Loucy (cell line): ENCODE data around the gene CSNK1G1.

Experiments used
- H2AFZ ChIP-seq: fragments of 200-600 bp; sonication (generic); 2 replicates; pipeline ENCODE4 v1.6.0; 2016; ENCODE audit warnings: antibody characterized with exemption, mild to moderate bottlenecking, low read length, moderate library complexity
- H3F3A ChIP-seq: fragments of 200-600 bp; 2 replicates; pipeline ENCODE4 v1.6.0; 2016; ENCODE audit warnings: antibody characterized with exemption, low read depth, mild to moderate bottlenecking
- H3K27me3 ChIP-seq: fragments of 200-600 bp; sonication (generic); 2 replicates; pipeline ENCODE4 v1.6.1; 2014; ENCODE audit warnings: low read length, mild to moderate bottlenecking; ENCODE audit not compliant: insufficient read depth, poor library complexity, severe bottlenecking
- H3K36me3 ChIP-seq: fragments of 200-600 bp; sonication (generic); 2 replicates; pipeline ENCODE4 v1.6.1; 2016; ENCODE audit warnings: low read length; ENCODE audit not compliant: insufficient read depth
- H3K4me1 ChIP-seq: fragments of 200-600 bp; sonication (generic); 2 replicates; pipeline ENCODE4 v1.5.1; 2014; ENCODE audit warnings: low read length, mild to moderate bottlenecking; ENCODE audit not compliant: insufficient read depth, poor library complexity, severe bottlenecking
- H3K4me2 ChIP-seq: fragments of 200-600 bp; sonication (generic); 2 replicates; pipeline ENCODE4 v1.6.0; 2014; ENCODE audit warnings: antibody characterized with exemption, low read length, low read depth, mild to moderate bottlenecking; ENCODE audit not compliant: poor library complexity, severe bottlenecking
- H3K4me3 ChIP-seq: fragments of 200-600 bp; sonication (generic); 2 replicates; pipeline ENCODE4 v1.5.1; 2014; ENCODE audit warnings: low read length, mild to moderate bottlenecking, mixed read lengths; ENCODE audit not compliant: poor library complexity, severe bottlenecking
- H3K79me2 ChIP-seq: fragments of 200-600 bp; sonication (generic); 2 replicates; pipeline ENCODE4 v1.6.1; 2014; ENCODE audit warnings: low read length; ENCODE audit not compliant: insufficient read depth
- H3K9ac ChIP-seq: fragments of 200-600 bp; sonication (generic); 2 replicates; pipeline ENCODE4 v1.6.0; 2014; ENCODE audit warnings: mild to moderate bottlenecking, low read depth, low read length, moderate library complexity; ENCODE audit not compliant: poor library complexity, severe bottlenecking
- H3K9me2 ChIP-seq: fragments of 200-600 bp; sonication (generic); replicated peaks from 2 replicates; pipeline ENCODE4 v1.6.1; 2016; ENCODE audit warnings: low read depth, low read length, mixed read lengths
- H3K9me3 ChIP-seq: fragments of 200-600 bp; sonication (generic); 2 replicates; pipeline ENCODE4 v1.6.1; 2014; ENCODE audit warnings: mild to moderate bottlenecking, antibody characterized with exemption, low read length, low read depth; ENCODE audit not compliant: insufficient read depth
- H4K20me1 ChIP-seq: fragments of 200-600 bp; sonication (generic); 2 replicates; pipeline ENCODE4 v1.6.0; 2014; ENCODE audit warnings: antibody characterized with exemption, low read length, mild to moderate bottlenecking; ENCODE audit not compliant: insufficient read depth, poor library complexity, severe bottlenecking
- EZH2phosphoT487 ChIP-seq: fragments of 200-600 bp; IDR thresholded peaks from 2 replicates; pipeline ENCODE4 v1.6.1; 2018; ENCODE audit warnings: antibody characterized with exemption, mild to moderate bottlenecking, moderate library complexity, borderline replicate concordance
- TF ChIP-seq, protein P1 (sequence below): fragments of 200-600 bp; sonication (generic); conservative IDR thresholded peaks from 2 replicates; pipeline ENCODE4 v1.5.1; 2014; ENCODE audit warnings: mild to moderate bottlenecking, antibody characterized with exemption, low read length

The CSNK1G1 gene

GRCh38 chr15:64197425-64197824 lies 158.5 kb downstream of the CSNK1G1 start:
- Histone ChIP-seq H3K4me3 (no peak overlapping the region), H3K4me1 (no peaks in the 10 kb centered on the region), H3K9me3 (no peaks in the 10 kb centered on the region), H3K27me3 (no peaks in the 10 kb centered on the region), H3K79me2 (no peaks in the 10 kb centered on the region), H3K4me2 (no peak overlapping the region), H3K36me3 (peaks cover 31% of the 10 kb centered on the region; the same call in 1 of the 2 replicates), H3K9me2 (no peaks in the 10 kb centered on the region), H3F3A (no peaks in the 10 kb centered on the region), H3K9ac (no peak overlapping the region), H2AFZ (no peak overlapping the region), H4K20me1 (no peaks in the 10 kb centered on the region)
- TF ChIP-seq, protein P1, sequence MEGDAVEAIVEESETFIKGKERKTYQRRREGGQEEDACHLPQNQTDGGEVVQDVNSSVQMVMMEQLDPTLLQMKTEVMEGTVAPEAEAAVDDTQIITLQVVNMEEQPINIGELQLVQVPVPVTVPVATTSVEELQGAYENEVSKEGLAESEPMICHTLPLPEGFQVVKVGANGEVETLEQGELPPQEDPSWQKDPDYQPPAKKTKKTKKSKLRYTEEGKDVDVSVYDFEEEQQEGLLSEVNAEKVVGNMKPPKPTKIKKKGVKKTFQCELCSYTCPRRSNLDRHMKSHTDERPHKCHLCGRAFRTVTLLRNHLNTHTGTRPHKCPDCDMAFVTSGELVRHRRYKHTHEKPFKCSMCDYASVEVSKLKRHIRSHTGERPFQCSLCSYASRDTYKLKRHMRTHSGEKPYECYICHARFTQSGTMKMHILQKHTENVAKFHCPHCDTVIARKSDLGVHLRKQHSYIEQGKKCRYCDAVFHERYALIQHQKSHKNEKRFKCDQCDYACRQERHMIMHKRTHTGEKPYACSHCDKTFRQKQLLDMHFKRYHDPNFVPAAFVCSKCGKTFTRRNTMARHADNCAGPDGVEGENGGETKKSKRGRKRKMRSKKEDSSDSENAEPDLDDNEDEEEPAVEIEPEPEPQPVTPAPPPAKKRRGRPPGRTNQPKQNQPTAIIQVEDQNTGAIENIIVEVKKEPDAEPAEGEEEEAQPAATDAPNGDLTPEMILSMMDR, result no peak
- no peak for TF ChIP-seq EZH2phosphoT487

DNA sequence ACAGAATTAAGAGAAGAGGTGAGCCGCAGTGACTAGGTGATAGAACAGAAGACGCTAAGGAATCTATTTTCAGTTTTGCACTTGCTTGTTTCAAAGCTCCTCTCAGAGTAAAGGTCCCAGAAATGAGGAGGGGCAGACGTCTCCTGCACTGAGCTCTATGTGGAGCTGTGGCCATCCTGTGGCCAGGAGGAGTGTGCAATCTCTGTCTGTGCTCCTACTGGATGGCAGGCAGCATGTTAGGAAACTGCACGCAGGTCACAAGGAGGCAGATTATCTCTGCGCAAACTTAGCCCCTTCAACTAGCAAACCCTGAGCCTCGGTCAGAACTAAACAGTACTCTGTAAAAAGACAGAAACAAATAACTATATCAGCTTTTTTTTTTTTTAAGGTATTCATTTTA lies 162.0 kb downstream of the CSNK1G1 start:
- H4K20me1 ChIP-seq, result no peaks in the 10 kb centered on the region
- H3K9me2 ChIP-seq, result no peaks in the 10 kb centered on the region
- H3F3A ChIP-seq, result no peaks in the 10 kb centered on the region
- H3K9me3 ChIP-seq, result no peaks in the 10 kb centered on the region
- H3K79me2 ChIP-seq, result no peaks in the 10 kb centered on the region
- H3K36me3 ChIP-seq, result peaks cover 34% of the 10 kb centered on the region; the same call in 1 of the 2 replicates
- H2AFZ ChIP-seq, result no peak overlapping the region
- H3K4me2 ChIP-seq, result no peak overlapping the region
- H3K27me3 ChIP-seq, result no peaks in the 10 kb centered on the region
- no peak overlapping the region for H3K9ac ChIP-seq
- no peaks in the 10 kb centered on the region for H3K4me1 ChIP-seq
- no peak overlapping the region for H3K4me3 ChIP-seq
- TF ChIP-seq, protein P1, result no peak
- TF ChIP-seq EZH2phosphoT487, result no peak

- Histone ChIP-seq H3K4me3 (no peak overlapping the region), H3K4me1 (no peaks in the 10 kb centered on the region), H3K79me2 (no peaks in the 10 kb centered on the region), H2AFZ (no peak overlapping the region), H3K9me3 (no peaks in the 10 kb centered on the region), H3K9me2 (no peaks in the 10 kb centered on the region), H3F3A (no peaks in the 10 kb centered on the region; the same call in 1 of the 2 replicates), H3K4me2 (no peak overlapping the region), H4K20me1 (no peaks in the 10 kb centered on the region), H3K9ac (no peak overlapping the region), H3K36me3 (peaks cover 48% of the 10 kb centered on the region; the same call in 1 of the 2 replicates), H3K27me3 (no peaks in the 10 kb centered on the region)
- TF ChIP-seq, protein P1, result no peak
- no peak for TF ChIP-seq EZH2phosphoT487
Measured at GRCh38 chr15:64191971-64192830, 163.8 kb downstream of the CSNK1G1 start.
